Activated naive CD8-positive, alpha-beta T cell treated with anti-CD3 and anti-CD28 coated beads, Interleukin-2, amount 50 U/mL, for 16 hours (primary cell): ENCODE data around the gene TMEM239.
"Not testable (repeated sequence)": the region's sequence is repeated elsewhere in the genome, so short reads cannot be mapped to it uniquely, and the experiment has no call there.

Experiments
- DNase-seq: peaks from one replicate; pipeline ENCODE4 v3.0.0-alpha.2; 2020; ENCODE audit warnings: low read depth, low spot score

TMEM239 gene

DNA sequence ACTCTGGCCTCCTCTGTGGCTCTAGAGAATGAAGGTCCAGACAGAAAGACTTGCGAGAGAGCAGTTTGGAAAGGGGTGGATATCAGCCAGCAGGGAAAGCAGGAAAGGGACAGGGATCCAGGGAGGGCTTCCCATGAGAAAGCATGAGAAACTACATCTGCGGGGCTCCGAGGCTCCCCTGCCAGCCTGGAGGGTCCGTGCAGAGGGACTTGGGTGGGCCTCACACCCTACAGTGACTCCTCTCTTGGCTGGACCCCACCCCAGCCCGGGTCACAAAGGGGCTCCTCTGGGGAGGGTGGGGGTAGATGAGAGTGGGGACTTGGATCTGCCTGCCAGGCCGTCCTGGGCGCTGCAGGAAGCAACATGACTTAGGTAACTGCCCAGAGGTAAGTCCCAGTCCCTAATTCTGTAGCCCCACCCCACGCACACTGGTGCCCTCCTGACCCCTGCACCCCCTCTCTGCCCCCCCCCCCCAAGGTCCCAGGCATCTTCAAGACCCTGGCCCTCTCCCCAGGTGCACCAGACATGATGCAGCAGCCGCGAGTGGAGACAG is at the start of gene TMEM239:
Gene TMEM239, plus strand, starts transcription at position 335 of the 553 bp plus-strand sequence. Its CDS starts 191 bp downstream, at position 526.
- DNase-seq = no peak

DNA sequence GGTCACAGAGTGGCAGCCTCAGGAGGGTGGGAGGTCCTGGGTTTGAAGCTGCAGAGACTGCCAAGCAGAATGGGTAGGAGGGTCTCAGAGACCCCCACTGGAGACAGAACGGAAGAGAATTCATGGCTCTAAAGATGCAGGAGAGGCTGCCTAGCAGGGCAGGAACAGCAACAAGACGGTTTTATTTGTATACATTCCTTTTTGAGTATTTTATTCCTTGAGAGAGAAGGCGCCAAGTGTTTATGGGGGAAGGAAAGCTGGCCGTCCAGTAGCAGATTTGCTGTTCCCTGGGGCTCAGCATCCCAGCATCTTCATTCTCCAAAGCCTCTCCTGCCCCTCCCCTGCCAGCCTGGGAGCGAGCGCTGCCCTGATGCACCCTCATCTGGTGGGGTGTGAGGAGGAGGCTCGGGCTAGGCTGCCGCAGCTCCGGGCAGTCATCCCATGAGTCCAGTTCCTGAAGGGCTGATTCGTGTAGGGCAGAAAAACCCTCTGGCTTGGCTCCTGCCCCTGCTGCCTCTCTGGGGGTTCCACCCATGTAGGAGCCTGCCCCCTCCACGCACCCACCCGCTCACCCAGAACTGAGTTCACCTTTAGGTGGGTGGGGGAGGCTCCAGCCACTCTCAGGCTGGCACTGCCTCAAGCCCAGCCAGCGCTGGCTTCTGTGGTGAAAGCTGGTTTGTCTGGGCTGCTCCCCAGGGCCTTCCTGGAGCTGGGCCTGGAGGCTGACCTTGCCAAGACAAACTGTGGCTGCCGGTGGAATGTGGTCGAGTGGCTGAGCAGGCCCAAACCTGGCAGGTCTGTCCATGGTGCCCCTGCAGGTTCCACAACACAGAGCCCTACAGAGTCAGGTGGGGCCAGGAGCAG is 48.2 kb upstream of the TMEM239 start:
- no peak for DNase-seq

DNA sequence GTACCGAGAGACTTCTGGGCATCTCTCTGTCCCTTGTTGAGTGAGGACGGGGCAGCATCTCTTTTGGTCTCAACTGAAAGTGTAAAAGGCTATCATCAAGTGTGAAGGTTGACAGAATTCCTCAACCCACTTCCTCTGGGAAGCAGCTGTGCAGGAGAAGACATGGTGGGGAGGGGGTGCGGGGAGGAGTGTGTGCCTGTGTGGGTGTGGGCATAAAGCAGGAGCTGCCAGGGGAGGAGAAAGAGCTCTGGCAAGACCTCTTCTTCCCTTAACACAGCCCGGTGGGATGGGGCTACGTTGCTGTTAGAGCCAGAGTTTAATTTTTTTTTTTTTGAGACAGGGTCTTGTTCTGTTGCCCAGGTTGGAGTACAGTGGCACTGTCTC is 47.5 kb upstream of the TMEM239 start:
- no peak for DNase-seq

DNA sequence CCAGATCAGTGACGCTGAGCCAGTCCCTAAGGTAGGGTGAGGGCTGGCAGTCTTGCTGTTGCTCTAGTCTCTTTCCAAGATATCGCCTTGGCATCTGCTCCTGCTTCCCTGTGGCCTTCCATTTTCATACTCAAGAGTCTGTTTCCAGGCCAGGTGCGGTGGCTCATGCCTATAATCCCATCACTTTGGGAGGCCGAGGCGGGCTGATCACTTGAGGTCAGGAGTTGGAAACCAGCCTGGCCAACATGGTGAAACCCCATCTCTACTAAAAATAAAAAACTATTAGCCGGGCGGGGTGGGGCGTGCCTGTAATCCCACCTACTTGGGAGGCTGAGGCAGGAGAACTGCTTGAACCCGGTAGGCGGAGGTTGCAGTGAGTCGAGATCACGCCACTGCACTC is 46.1 kb upstream of the TMEM239 start:
- not testable (repeated sequence) for DNase-seq

DNA sequence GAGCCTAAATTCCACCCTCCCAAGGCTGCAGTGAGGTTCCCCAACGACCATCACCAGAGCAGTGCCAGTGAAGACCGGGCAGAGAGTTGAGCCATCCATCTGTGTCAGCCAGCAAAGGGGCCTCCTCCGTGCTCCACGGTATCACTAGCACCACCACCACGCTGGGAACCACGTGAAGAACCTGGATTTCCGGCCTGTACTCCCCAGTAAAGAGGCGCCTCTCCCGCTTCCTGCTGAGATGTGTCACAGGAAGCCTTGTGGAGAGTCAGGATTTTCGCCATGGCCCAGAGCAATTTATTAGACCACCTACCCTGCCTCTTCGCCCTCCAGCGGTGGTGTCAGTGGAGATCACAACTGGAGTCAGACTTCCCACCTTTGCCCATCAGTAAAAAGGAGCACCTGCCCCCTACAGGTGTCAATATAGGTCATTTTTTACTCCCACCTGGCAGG is 44.5 kb upstream of the TMEM239 start:
- no peak for DNase-seq

DNA sequence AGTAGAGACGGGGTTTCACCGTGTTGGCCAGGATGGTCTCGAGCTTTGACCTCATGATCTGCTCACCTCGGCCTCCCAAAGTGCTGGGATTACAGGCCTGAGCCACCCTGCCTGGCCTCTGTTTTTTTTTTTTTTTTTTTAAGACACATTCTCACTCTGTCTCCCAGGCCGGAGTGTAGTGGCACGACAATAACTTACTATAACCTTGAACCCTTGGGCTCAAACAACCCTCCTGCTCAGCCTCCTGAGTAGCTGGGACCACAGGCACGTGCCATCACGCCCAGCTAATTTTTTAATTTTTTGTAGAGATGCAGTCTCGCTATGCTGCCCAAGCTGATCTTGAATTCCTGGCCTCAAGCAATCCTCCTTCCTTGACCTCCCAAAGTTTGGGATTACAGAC is 42.4 kb upstream of the TMEM239 start:
- DNase-seq = no peak

DNA sequence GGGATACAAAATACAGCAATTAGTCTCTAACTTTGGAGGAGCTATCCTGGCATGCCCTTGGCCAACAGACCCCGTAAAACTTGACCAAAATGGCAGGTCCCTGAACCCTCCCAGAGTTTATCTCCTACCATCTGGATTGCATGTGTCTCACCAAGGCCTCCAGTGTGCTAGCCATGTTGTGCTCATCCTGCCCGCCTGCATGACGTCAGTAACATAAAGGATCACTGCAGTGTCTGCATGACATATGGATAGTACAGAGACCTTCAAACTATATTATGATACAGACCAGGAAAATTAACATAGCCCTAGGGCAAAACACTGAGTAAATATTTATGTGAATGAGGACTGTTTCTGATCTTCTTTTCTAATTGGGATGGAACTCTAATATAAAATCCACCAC is 41.0 kb upstream of the TMEM239 start:
- DNase-seq = no peak

DNA sequence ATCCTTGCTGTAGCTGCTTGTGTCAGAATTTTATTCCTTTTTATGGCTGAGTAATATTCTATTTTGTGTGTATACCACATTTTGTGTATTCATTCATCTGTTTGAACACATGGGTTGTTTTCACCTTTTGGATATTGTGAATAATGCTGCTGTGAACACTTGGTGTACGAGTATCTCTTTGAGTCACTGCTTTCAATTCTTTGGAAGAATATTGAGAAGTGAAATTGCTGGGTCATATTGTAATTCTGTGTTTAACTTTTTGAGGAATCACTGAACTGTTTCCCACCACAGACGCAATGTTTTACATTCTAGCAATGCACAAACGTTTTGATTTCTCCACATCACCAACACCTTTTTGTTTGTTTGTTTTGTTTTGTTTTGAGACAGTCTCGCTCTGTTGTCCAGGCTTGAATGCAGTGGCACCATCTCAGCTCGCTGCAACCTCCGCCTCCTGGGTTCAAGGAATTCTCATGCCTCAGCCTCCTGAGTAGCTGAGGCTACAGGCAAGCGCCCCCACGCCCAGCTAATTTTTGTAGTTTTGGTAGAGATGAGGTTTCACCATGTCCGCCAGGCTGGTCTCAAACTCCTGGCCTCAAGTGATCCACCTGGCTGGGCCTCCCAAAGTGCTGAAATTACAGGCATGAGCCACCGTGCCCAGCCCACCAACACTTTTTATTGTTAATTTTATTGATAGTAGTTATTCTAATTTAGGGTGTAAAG is 37.4 kb upstream of the TMEM239 start:
- DNase-seq = no peak

DNA sequence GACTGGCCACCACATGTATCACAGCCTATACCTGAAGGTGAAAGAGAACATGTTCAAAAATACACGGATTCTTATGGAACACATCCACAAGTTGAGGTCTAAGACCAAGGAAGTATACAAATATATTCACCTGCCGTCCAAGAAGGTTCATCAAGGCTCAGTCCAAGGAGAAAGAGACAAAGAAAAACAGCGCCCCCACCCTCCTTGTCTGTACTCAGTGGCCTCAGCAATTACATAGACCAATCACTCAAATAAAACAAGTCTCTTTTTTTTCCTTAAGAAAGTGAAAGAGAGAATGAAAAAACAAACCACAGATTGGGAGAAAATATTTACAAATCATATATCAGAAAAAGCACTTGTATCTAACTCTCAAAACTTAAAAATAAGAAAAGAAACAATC is 35.2 kb upstream of the TMEM239 start:
- no peak for DNase-seq

DNA sequence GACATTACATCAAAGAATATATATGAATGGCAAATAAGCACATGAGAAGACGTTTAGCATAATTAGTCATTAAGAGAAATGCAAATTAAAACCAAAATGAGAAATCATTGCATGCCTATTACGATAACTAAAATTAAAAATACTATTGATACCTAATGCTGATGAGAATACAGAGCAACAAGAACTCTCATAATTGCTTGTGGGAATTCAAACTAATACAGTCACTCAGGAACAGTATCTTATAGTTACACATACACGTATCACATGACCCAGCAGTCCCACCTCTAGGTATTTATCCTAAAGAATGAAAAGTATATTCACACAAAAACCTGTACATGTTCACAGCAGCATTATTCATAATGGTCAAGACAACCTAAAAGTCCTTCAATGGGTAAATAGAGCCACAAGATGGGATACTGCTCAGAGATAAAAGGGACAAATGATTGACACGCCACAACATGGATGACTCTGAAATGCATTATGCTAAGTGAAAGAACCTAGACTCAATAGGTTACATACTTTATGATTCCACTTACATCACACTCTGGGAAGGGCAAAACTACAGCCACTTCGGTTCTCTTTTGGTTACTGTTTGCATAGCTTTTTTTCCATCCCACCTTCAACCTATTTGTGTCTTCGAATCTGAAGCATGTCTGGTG is 32.1 kb upstream of the TMEM239 start:
- no peak for DNase-seq

DNA sequence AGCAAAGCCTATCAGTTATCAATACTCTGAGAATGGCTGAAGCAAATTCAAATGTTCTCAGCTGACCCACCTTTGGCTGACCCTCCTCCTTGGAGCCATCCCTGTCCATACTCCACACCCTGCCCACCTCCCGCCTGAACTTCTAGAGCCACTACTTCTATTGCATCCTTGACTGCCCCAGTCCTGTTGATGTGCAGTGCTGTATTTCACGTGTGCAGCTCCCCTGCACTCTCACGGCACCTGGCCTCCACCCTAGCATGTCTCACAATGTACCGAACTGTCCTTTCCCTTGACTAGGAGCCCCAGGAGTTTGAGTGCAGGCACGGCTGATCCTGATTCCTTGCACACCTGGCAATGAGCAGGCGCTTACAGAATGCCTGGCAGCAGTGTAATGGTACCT is 22.7 kb upstream of the TMEM239 start:
- no peak for DNase-seq

DNA sequence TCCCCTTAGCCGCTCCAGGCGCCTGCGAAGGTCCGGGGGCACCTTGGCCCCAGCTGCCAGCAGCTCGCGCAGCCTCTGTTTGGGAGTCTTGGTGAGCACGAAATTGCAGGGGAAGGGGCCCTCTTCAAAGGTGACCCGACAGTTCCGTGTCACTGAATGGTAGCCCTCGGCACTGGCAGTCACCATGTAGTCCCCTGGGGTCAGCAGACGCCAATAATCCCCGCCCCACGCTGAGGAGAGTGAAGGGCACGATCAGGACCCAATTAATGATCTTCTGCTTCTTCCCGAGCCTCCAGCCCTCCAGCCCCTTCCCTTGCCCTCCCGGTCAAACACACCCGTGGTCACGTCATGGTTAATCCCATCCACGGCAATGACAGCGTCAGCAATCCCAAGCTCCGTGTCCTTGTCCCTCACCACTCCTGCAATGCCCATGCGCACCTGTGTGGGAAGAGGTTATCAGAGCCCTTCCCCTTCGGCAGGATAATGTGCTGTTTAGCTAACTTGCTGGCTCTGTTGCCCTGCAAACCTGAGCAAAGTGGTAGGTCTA is 21.9 kb upstream of the TMEM239 start:
- no peak for DNase-seq

DNA sequence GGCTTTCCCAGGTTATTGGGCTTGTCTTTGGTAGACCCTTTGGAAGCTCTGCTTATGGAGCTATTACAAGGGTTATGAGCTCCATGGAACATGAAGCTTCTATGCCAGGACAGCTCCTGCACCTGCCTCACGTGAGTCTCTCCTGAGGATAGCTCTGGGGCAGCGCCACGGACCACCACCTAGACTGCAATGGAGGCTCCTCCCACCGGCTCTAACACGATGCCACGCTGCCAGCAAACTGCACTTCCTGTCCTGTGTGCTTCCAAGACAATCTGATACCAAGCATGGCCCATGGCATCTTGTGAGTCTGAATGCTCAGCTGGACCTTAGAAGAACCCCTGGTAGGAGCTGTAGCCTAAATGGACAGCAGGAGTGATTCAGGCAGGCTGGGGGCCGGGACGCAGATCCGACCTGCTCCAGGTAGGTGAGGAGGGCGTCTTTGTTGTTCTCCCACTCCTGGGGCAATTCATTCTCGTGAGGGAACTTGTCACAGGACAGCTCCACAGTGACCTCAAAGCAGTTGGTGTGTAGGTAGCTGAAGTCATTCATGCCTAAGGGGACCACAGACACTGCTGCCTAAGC is 21.2 kb upstream of the TMEM239 start:
- DNase-seq = no peak

DNA sequence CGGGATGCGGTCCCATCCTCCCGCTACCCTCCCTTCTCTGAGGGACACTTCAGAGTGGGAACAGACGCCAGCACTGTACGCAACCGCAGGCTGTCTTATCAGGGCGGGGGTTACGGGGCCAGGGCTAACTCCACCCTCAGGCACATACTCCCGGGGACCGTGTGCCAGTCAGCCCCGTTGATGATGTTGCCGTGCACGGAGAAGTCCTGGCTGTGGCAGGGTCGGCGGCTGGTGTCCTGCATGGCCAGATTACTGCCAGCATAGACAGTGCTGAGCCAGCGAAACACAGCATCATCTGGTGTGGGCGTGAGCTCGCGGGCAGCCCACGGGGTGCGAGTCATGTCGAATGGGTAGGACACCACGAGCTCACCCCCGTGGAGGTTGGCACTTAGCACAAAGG is 20.7 kb upstream of the TMEM239 start:
- no peak for DNase-seq

DNA sequence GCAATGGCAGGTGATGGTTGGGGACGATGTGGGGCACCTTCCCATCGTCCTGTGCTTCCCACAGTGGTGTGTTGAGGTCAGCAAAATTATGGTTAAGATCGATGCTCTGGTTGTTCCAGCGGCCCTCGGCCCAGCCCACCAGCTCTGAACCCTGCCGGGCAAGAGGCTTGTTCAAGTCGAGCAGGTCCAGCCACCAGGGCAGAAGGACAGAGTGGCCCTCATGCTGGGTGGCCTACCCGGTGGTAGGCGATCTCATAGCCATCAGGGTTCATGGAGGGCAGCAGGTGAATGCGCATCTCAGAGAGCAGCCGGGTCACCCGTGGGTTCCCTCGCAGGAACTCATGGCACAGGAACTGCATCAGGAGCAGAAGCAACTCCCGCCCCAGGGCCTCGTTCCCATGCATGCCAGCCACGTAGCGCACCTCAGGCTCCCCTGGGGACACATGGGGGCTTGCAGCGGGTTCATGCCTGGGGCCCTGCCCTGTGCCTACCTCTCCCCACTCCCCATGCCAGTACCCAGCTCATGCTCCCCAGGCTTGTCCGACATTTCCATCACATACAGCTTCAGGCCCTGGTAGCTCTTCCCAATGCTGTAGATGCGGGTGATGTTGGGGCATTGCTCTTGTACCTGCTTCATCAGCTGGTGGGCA is 20.0 kb upstream of the TMEM239 start:
- no peak for DNase-seq

DNA sequence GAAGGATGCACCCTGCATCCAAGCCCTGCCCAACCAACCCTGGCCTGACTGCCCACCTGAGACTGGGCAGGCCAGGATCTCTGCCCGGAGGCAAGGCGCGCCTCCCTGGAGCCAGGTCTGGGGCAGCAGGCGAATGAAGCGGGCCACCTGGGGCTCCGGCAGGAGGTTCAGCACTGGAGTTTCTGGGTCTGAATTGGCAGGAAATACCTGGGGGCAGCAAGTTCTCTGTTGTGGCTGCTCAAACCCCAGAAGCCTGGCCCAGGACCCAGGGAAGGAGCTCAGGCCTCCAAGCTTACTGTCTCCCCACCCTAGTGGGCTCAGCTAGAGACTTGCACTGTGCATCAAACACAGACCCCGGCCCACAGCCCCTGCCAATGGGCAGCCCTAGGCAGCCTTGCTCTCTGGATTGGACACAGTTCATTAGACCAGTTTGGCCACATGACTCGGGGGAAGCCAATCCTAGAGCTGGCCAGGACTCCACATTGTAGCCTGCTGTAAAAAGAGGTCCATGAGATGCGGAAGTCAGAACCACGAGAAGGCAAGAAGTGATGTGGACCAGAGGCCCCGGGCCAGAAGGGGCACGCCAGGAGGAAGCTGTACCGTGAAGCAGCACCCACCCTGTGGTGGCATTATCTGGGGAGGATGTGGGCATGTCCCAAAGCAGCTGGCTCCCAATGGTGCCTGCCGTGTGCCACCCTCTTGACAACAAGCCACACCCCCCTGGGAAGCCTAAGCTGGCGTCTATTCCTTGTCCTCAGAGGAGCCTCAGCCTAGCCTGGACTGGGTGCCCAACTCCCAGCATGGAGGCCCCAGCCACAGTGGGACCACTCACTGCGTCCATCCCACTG is 18.8 kb upstream of the TMEM239 start:
- DNase-seq = no peak

DNA sequence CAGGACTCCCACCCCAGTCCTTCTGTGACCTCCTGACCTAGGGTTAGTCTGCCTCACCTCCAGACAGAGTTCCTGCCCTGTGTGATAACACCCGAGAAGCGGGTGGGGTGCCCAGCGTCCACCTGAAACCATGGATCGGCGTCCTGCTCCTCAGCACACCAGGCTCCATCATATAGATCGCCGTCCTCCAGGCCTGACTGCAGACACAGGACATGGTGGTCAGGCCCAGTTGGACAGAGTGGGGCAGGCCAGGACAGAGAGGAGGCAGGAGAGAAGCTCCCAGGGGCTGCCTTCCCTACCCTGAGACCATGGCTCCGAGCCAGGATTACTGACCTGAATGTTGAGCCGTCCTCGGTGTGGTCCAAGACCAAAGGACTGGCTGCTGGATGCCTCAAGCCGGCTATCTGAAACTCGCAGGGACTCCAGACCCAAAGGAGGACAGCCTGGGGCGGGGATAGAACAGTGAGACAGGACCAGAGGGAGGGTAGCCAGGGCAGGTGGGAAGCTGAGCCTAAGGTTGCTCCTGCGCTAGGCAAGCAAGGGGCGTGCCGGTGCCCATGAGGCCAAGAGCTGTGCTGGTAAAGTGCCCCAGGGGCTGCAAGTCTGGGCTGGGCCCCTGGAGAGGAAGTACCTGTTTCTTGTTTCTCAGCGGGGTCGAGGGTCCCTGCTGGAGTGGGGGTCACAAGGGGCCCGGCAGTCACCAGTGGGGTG is 17.9 kb upstream of the TMEM239 start:
- DNase-seq = no peak

DNA sequence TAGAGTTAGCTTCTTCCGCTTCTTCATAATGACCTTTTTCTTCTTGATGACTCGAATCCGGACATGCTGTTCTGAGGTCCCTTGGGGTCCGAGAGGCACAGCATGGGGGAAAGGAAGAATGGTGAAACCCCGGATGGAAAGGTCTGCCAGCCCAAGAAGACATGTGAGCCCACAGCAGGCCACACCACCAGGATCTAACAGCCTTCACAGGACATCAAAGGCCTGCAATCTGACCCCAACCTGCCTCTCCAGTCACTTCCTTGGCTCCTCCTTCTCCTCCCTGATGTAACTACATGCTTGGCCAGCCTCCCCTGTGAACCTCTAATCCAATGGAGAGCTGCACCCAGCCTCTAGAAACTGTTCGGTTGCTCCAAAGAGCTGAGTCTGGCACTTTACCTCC is 17.4 kb upstream of the TMEM239 start:
- no peak for DNase-seq

DNA sequence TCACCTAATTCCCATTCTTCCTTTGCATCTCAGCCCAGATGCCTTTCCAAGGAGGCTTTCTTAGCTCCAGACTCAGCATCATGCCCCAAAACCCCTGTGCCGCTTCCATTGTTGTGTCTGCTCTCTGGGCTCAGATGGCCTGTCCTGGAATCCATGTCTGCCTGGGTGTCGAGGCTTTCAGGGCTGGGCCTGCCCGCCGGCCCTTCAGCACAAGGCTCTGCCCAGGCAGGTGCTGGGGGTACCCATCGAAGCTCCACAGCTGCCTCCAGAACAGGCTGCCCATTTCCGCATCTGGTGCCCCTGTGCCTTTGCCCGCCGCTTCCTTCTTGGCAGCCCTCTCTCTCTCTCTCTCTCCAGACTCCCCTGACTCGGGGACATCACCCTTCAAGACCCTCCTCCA is 16.9 kb upstream of the TMEM239 start:
- DNase-seq = no peak
